Lung (tissue), 12 donors: ENCODE data around the gene HNRNPD. TPM values are rescaled to one million over a fixed set of nuclear protein-coding genes. Genes with fewer than 3 reads are reported as not detected.
"Not testable (repeated sequence)": the region's sequence is repeated elsewhere in the genome, so short reads cannot be mapped to it uniquely, and the experiment has no call there.

Experiments
- ATAC-seq: fragments of 200-7000 bp; cut with Tn5 transposase; one replicate; pipeline ENCODE4 v1.9.1; 2020; ENCODE audit warnings: moderate number of reproducible peaks; ENCODE audit not compliant: insufficient read depth, low FRiP score
- DNase-seq, 3 donors: peaks; one replicate each; pipeline ENCODE4 v3.0.0-alpha.2; 2013 to 2017
- H3K27ac ChIP-seq, 2 donors: one replicate each; pipeline ENCODE4 v1.5.1; 2013; ENCODE audit warnings: mild to moderate bottlenecking in 2 of 2, moderate library complexity in 2 of 2, control low read depth in 1 of 2, inconsistent platforms in 1 of 2, low read depth in 1 of 2, low read length in 1 of 2
- H3K27me3 ChIP-seq, 3 donors: one replicate each; pipeline ENCODE4 v1.5.1; 2013; ENCODE audit warnings: low read length in 2 of 3; ENCODE audit not compliant: control insufficient read depth in 3 of 3, insufficient read depth in 3 of 3
- H3K36me3 ChIP-seq, 4 donors: one replicate each; pipeline ENCODE4 v1.5.1; 2013; ENCODE audit warnings: low read length in 4 of 4, mild to moderate bottlenecking in 1 of 4, moderate library complexity in 1 of 4; ENCODE audit not compliant: control insufficient read depth in 4 of 4, insufficient read depth in 4 of 4
- H3K4me1 ChIP-seq, 5 donors: one replicate each; pipeline ENCODE4 v1.5.1; 2013; ENCODE audit warnings: low read length in 5 of 5, mild to moderate bottlenecking in 2 of 5, moderate library complexity in 1 of 5; ENCODE audit not compliant: control insufficient read depth in 5 of 5, insufficient read depth in 5 of 5
- H3K4me3 ChIP-seq: one replicate; pipeline ENCODE4 v1.5.1; 2013; ENCODE audit warnings: mild to moderate bottlenecking, control low read depth, moderate library complexity
- H3K9ac ChIP-seq, 2 donors: one replicate each; pipeline ENCODE4 v1.5.1; 2013; ENCODE audit warnings: low read length in 2 of 2, control low read depth in 1 of 2; ENCODE audit not compliant: insufficient read depth in 1 of 2
- H3K9me3 ChIP-seq, 4 donors: one replicate each; pipeline ENCODE4 v1.5.1; 2013; ENCODE audit warnings: low read length in 3 of 4, mild to moderate bottlenecking in 1 of 4, moderate library complexity in 1 of 4; ENCODE audit not compliant: control insufficient read depth in 4 of 4, insufficient read depth in 3 of 4
- CTCF ChIP-seq: IDR thresholded peaks from 2 replicates; pipeline ENCODE4 v1.5.1; 2012; ENCODE audit warnings: mild to moderate bottlenecking; ENCODE audit errors: control extremely low read depth, extremely low read depth
- WGBS, 2 donors: extraction: QIAGEN DNeasy Blood & Tissue Kit; methylation state at CpG; one replicate each; pipeline ENCODE4 v1.1.7; 2013; 5-methylcytosine and 5-hydroxymethylcytosine counted together
- polyA plus RNA-seq, 2 donors: library from polyadenylated mRNA; stranded (reverse); fragments of 200-250 nt; gene quantifications; one replicate each; pipeline ENCODE4 v1.2.1, GENCODE V29; 2013
- total RNA-seq, 2 donors: library from RNA; depleted of rRNA in 1 of 2; stranded (reverse); fragments of >200 nt in 1 of 2; gene quantifications; one replicate each; pipeline ENCODE4 v1.2.1, GENCODE V29; 2014 to 2021
- donor health status: control.
- donor health status: control.
- donor health status: Bipolar disorder and iron deficiency.
- donor health status: healthy.
- donor health status: DM: yes; HTN: yes; CAD: no.

Gene HNRNPD
- total and polyA plus RNA-seq, 4 donors: 118 to 181 (median 143) TPM

- H3K9me3 ChIP-seq: no peaks in the 10 kb centered on the region
- H3K4me1 ChIP-seq: peaks cover 0 to 2% (median 0%) of the 10 kb centered on the region in 5 donors
- TF ChIP-seq CTCF: no peak
- WGBS, 2 donors: 95 to 99% methylated on average over 3 of the region's 3 CpGs
- H3K27ac ChIP-seq: no peak overlapping the region
- DNase-seq (no peak), ATAC-seq (no peak)
- H3K4me3 ChIP-seq: no peak overlapping the region
- H3K36me3 ChIP-seq: no peaks in the 10 kb centered on the region
- no peaks in the 10 kb centered on the region for H3K27me3 ChIP-seq
- no peak overlapping the region for H3K9ac ChIP-seq
Observed at GRCh38 chr4:82397527-82397926, 23.7 kb upstream of the HNRNPD start.

- no peaks in the 10 kb centered on the region for H3K9me3 ChIP-seq
- WGBS, 2 donors: 81 to 88% methylated on average over 3 of the region's 3 CpGs
- no peaks in the 10 kb centered on the region for H3K36me3 ChIP-seq
- no peak for ATAC-seq
- no peak for TF ChIP-seq CTCF
- peaks cover 0 to 2% (median 0%) of the 10 kb centered on the region in 5 donors for H3K4me1 ChIP-seq
- H3K27me3 ChIP-seq: no peaks in the 10 kb centered on the region
- H3K27ac ChIP-seq: no peak overlapping the region
- no peak overlapping the region for H3K9ac ChIP-seq
- no peak overlapping the region for H3K4me3 ChIP-seq
- DNase-seq: no peak
Observed at GRCh38 chr4:82394896-82395295, 21.1 kb upstream of the HNRNPD start.

GRCh38 chr4:82390061-82390460 is 16.3 kb upstream of the HNRNPD start:
- DNase-seq, H3K27ac ChIP-seq, H3K4me3 ChIP-seq, H3K4me1 ChIP-seq, H3K9me3 ChIP-seq, H3K9ac ChIP-seq, H3K36me3 ChIP-seq, ATAC-seq, H3K27me3 ChIP-seq: not testable (repeated sequence)
- WGBS, 2 donors: 88 to 90% methylated on average over 9 of the region's 9 CpGs

- TF ChIP-seq CTCF: no peak
- whole genome bisulfite sequencing, 2 donors: 84 to 93% methylated on average over 1 of the region's 1 CpG
- no peak overlapping the region for H3K4me3 ChIP-seq
- no peaks in the 10 kb centered on the region for H3K9me3 ChIP-seq
- H3K27me3 ChIP-seq: no peaks in the 10 kb centered on the region
- DNase-seq (no peak), ATAC-seq (no peak)
- peaks cover 0 to 2% (median 0%) of the 10 kb centered on the region in 5 donors for H3K4me1 ChIP-seq
- no peak overlapping the region for H3K27ac ChIP-seq
- no peaks in the 10 kb centered on the region for H3K36me3 ChIP-seq
- no peak overlapping the region for H3K9ac ChIP-seq
Observed at GRCh38 chr4:82388405-82388804, 14.6 kb upstream of the HNRNPD start.

- not testable (repeated sequence) for H3K9me3 ChIP-seq, DNase-seq, H3K27ac ChIP-seq, ATAC-seq, H3K36me3 ChIP-seq, H3K9ac ChIP-seq, H3K27me3 ChIP-seq, H3K4me1 ChIP-seq, H3K4me3 ChIP-seq
- 93 to 97% methylated on average over 8 of the region's 8 CpGs for WGBS, 2 donors
Observed at GRCh38 chr4:82386312-82386711, 12.5 kb upstream of the HNRNPD start.
